Nephron (organoid): ENCODE measurements around the gene TTLL10.

Experiments used
- H3K27ac Mint-ChIP-seq, 3 experiments: 2 replicates each; pipeline ENCODE4 v1.8.0; 2020; ENCODE audit warnings: mixed read lengths in 3 of 3, mild to moderate bottlenecking in 2 of 3, moderate library complexity in 1 of 3
- H3K27me3 Mint-ChIP-seq: 2 replicates; pipeline ENCODE4 v1.8.0; 2021; ENCODE audit warnings: low read depth, mild to moderate bottlenecking, moderate library complexity, mixed read lengths
- H3K36me3 Mint-ChIP-seq: 2 replicates; pipeline ENCODE4 v1.8.0; 2020; ENCODE audit warnings: low read depth, mixed read lengths
- H3K4me1 Mint-ChIP-seq: 2 replicates; pipeline ENCODE4 v1.8.0; 2020; ENCODE audit warnings: mixed read lengths
- H3K4me3 Mint-ChIP-seq, 3 experiments: 2 replicates each; pipeline ENCODE4 v1.8.0; 2020; ENCODE audit warnings: mild to moderate bottlenecking in 3 of 3, mixed read lengths in 3 of 3, moderate library complexity in 2 of 3
- H3K9me3 Mint-ChIP-seq: 2 replicates; pipeline ENCODE4 v1.8.0; 2020; ENCODE audit warnings: mixed read lengths
- TF ChIP-seq, protein P1 (sequence below), 3 experiments: fragments of 200-600 bp; sonication (generic); IDR thresholded peaks; one replicate each; pipeline ENCODE4 v1.5.0; 2021; ENCODE audit warnings: antibody characterized with exemption in 3 of 3; ENCODE audit not compliant: unreplicated experiment in 3 of 3

The TTLL10 gene

DNA sequence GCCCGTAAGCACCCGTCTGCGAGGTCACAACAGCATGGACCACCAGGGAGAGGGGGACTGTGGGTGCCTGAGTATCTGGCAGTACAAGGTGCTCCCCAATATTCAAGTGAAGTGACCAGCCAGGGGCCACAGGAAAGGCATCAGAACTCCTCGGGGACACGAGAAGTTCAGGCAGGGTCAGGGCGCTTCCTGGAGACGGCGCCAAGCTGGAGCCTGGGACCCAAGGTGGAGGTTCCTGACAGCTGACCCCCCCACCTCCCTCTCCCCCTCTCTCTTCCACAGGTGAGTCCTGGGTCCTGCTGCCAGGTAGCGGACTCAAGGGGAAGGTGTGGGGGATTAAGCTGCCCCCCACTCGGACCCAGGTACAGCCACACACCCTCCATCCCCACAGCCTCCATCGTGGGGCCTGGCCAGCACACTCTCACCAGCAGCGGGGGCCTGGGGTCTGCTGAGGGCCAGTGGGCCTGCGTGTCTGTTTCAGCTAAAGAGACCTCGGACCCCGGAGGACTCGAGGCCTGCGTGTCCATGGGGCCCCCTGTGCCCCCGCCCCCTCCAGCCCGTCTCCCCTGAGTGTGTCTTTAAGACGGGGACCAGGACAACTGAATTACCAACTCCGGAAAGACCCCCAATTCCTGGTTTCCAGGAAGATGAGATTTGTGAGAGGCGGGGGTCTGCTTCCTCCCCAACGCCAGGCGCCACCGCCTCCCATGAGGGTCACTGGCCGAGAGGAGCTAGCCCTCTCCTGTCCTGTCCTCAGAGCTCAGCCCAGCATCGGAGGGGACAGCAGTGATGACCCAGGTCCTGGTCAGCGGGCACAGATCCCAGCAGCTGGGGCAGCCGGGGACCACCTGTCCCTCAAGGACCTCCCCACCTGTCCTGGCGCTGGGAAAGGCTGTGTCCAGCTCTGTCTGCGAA, 26.5 kb downstream of the TTLL10 start:
- no peak overlapping the region for H3K27ac Mint-ChIP-seq
- peaks cover 5% of the 10 kb centered on the region for H3K9me3 Mint-ChIP-seq
- H3K36me3 Mint-ChIP-seq, result no peaks in the 10 kb centered on the region
- H3K4me3 Mint-ChIP-seq, result peak overlapping the region; percentile 39 to 59 (median 58)
- TF ChIP-seq, protein P1, sequence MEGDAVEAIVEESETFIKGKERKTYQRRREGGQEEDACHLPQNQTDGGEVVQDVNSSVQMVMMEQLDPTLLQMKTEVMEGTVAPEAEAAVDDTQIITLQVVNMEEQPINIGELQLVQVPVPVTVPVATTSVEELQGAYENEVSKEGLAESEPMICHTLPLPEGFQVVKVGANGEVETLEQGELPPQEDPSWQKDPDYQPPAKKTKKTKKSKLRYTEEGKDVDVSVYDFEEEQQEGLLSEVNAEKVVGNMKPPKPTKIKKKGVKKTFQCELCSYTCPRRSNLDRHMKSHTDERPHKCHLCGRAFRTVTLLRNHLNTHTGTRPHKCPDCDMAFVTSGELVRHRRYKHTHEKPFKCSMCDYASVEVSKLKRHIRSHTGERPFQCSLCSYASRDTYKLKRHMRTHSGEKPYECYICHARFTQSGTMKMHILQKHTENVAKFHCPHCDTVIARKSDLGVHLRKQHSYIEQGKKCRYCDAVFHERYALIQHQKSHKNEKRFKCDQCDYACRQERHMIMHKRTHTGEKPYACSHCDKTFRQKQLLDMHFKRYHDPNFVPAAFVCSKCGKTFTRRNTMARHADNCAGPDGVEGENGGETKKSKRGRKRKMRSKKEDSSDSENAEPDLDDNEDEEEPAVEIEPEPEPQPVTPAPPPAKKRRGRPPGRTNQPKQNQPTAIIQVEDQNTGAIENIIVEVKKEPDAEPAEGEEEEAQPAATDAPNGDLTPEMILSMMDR (IDR thresholded peaks at IDR 0.05; ENCODE audit: unreplicated experiment in 3 of 3), result no peak
- peaks cover 3% of the 10 kb centered on the region for H3K27me3 Mint-ChIP-seq
- H3K4me1 Mint-ChIP-seq, result no peaks in the 10 kb centered on the region

DNA sequence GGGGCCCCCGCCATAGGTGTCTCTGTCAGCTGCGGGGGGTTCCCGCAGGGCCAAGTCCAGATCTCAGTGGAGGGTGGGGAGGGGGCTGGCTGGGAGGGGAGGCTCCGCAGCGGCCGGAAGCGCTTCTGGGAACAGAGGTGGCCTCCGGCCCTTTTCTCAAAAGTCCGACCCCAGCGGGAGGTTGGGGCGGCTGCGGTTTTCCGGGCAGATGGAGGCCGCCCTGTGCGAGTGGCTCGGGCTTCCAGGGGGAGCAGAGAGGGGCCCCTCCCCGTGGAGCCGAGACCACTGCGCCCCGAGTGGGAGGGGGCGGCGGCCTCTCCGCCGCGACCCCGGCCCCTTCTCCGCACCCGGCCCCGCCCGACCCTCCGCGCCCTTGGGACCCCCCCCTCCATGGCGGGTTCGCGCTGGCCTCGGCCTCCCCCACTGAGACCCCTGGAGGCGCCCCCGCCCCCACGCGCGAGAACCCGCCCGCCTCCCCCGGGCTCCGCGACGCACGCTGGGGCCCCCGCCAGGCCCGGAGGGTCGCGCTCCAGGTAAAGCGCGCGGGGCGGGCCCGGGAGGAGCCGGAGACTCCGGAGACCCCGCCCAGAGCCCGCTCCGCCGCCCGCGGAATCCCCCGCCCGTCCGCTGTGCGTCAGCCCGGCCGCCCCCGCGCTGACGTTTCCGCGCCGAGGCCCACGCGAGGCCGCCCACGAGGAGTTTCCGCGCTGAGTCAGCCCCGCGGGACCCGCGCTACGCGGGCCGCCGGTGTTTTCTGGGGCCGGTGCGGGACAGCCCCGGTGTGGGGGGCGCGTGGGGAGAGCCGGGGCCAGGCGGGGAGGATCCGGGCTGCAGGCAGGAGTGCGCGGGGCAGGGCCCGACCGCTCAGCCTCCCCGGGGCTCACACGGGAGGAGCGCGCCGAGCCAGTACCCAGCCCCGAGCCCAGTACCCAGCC, 27.5 kb downstream of the TTLL10 start:
- TF ChIP-seq, protein P1 (IDR thresholded peaks at IDR 0.05; ENCODE audit: unreplicated experiment in 3 of 3), result no peak
- Mint-ChIP-seq H3K27ac (no peak overlapping the region), H3K27me3 (peaks cover 3% of the 10 kb centered on the region), H3K4me1 (no peaks in the 10 kb centered on the region), H3K36me3 (no peaks in the 10 kb centered on the region), H3K9me3 (peaks cover 3% of the 10 kb centered on the region), H3K4me3 (peak overlapping the region in 1 of 3 experiments; percentile 58)

DNA sequence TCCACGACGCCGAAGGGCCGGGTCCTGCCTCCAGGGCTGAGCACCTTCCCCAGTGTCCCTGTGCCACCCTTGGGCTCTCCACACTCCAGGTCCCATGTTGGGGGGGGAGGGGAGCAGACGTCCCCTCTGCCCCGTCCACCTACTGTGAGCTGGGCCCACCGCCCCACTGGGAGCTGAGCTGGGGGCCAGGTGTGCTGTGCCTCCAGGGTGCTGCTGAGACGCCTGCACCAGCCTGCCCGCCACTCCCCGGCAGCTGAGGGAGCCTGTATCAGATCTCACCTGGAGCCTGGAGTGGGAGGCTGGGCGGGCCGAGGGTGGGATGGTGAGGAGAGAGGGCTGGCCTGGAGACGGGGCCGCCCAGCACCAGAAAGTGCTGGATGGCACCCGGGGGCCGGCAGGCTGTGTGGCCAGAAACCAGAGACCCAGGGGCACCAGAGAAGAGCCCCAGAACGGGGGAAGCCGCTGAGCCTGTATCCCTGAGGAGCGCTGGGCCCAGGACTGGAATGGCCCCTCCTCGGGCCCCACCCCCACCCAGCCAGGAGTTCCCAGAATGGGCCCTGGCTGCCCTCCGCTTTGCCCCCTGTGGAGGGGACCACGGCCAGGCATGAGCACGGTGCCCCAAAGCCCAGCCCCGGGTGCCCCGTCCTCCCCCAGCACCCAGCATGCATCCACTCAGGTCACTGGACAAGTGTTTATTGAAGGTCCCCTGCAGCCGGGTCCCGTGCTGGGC, 29.3 kb downstream of the TTLL10 start:
- Mint-ChIP-seq H3K4me1 (peaks cover 3% of the 10 kb centered on the region), H3K4me3 (no peak overlapping the region), H3K36me3 (no peaks in the 10 kb centered on the region), H3K27ac (no peak overlapping the region), H3K9me3 (no peaks in the 10 kb centered on the region), H3K27me3 (peaks cover 12% of the 10 kb centered on the region)
- TF ChIP-seq, protein P1 (IDR thresholded peaks at IDR 0.05; ENCODE audit: unreplicated experiment in 3 of 3), result no peak

DNA sequence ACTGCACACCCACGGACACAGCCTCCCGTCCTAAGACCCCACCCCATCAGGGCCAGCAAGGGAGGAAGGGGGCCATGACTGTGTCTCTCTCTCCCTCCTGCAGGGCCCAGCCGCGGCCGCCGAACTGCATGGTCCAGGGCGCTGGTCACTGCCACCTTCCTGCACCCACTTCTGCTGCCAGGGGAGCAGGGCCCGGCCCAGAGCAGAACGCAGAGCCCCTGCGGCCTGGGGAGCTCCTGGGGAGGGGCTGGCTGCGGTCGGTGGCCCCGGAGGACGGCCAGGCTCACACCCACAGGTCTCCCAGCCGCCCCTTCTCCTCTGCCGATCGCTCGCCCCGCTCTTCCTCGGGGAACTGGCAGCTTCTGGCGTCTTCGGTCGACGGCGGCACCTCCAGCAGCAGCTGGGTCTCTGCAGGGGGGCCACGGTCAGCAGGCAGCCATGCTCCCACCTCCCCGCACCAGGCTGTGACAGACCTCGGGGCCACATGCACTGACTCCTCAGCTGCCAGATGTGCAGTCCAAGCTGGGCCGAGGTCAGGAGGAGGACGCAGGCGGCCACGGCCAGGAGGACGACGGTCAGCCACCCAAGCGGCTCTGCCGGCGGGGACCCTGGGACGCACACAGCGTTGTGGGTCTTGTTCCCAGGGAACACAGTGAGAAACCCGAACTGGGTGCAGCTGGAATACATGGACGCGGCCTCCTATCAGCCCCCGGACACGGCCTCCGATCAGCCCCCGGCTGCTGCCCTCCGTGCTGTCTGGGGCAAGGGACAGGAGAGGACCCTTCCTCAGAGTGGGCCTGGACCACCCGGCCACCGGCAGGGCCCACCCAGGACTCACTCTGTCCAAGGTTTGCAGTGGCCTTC, 30.1 kb downstream of the TTLL10 start:
- peaks cover 9% of the 10 kb centered on the region for H3K4me1 Mint-ChIP-seq
- H3K27ac Mint-ChIP-seq, result no peak overlapping the region
- no peaks in the 10 kb centered on the region for H3K9me3 Mint-ChIP-seq
- TF ChIP-seq, protein P1 (IDR thresholded peaks at IDR 0.05; ENCODE audit: unreplicated experiment in 3 of 3), result no peak
- no peaks in the 10 kb centered on the region for H3K36me3 Mint-ChIP-seq
- H3K4me3 Mint-ChIP-seq, result no peak overlapping the region
- H3K27me3 Mint-ChIP-seq, result peaks cover 14% of the 10 kb centered on the region

DNA sequence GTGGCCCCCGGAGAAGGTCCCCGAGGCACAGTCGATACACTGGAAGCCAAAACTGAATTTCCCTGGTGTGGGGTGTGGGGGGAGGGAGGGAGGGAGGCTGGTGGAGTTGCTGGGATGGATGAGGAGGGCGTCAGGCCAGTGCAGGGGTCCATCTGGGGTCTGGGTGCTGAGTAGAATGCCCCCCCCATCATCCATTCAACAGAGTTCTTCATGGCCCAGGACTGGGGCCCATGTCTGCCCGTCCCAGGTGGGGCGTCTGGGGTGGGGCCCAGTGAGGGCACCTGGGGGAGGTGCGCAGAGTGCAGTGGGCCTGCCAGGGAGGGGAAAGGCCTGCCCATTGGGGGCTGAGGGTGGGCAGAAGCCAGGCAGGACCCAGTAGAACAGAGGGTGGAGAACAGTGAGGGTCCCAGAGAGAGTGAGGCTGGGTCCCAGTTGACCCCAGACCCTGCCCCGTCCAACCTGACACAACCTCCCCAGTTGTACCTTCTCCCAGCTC, 30.8 kb downstream of the TTLL10 start:
- Mint-ChIP-seq H3K4me1 (peaks cover 9% of the 10 kb centered on the region), H3K27me3 (peaks cover 14% of the 10 kb centered on the region), H3K36me3 (no peaks in the 10 kb centered on the region), H3K27ac (no peak overlapping the region), H3K9me3 (no peaks in the 10 kb centered on the region), H3K4me3 (no peak overlapping the region)
- TF ChIP-seq, protein P1 (IDR thresholded peaks at IDR 0.05; ENCODE audit: unreplicated experiment in 3 of 3), result no peak
